GM18519 (cell line): ENCODE data around the gene CHL1.

Experiments used
- ATAC-seq: cut with Tn5 transposase; IDR thresholded peaks from one replicate; pipeline ENCODE4 v1.9.1; 2021; ENCODE audit warnings: mild to moderate bottlenecking, moderate library complexity; ENCODE audit not compliant: unreplicated experiment, low FRiP score

The CHL1 gene

GRCh38 chr3:212432-212831 is 15.9 kb downstream of the CHL1 start:
- ATAC-seq = peak; percentile 77

GRCh38 chr3:217099-217813 is 20.7 kb downstream of the CHL1 start:
- ATAC-seq = no peak

GRCh38 chr3:217948-218347 is 21.4 kb downstream of the CHL1 start:
- ATAC-seq = no peak

GRCh38 chr3:228442-229182 is 32.0 kb downstream of the CHL1 start:
- ATAC-seq = no peak

GRCh38 chr3:229183-229661 is 32.7 kb downstream of the CHL1 start:
- no peak for ATAC-seq

- no peak for ATAC-seq
These were observed 40.3 kb downstream of the CHL1 start for GRCh38 chr3:236881-237280.

GRCh38 chr3:242602-243355 is 46.2 kb downstream of the CHL1 start:
- ATAC-seq = no peak

- no peak for ATAC-seq
These were observed 46.8 kb downstream of the CHL1 start for GRCh38 chr3:243356-243725.

- ATAC-seq = no peak
These were observed 47.5 kb downstream of the CHL1 start for GRCh38 chr3:244041-244440.

GRCh38 chr3:247916-248315 is 51.4 kb downstream of the CHL1 start:
- no peak for ATAC-seq

- ATAC-seq = no peak
These were observed 52.4 kb downstream of the CHL1 start for GRCh38 chr3:248864-249520.

GRCh38 chr3:249587-250262 is 53.2 kb downstream of the CHL1 start:
- no peak for ATAC-seq

- ATAC-seq = no peak
These were observed 59.9 kb downstream of the CHL1 start for GRCh38 chr3:256501-256900.

GRCh38 chr3:257826-258225 is 61.3 kb downstream of the CHL1 start:
- no peak for ATAC-seq

GRCh38 chr3:260898-261297 is 64.3 kb downstream of the CHL1 start:
- ATAC-seq = no peak

- no peak for ATAC-seq
These were observed 66.8 kb downstream of the CHL1 start for GRCh38 chr3:263393-263792.

- no peak for ATAC-seq
These were observed 68.0 kb downstream of the CHL1 start for GRCh38 chr3:264394-265156.

GRCh38 chr3:267101-267500 is 70.5 kb downstream of the CHL1 start:
- no peak for ATAC-seq

GRCh38 chr3:270688-271087 is 74.1 kb downstream of the CHL1 start:
- ATAC-seq = peak; percentile 49

- no peak for ATAC-seq
These were observed 78.4 kb downstream of the CHL1 start for GRCh38 chr3:274927-275326.
